Measurements from ENCODE around the gene UBA6.
"Not testable (repeated sequence)": the region's sequence is repeated elsewhere in the genome, so short reads cannot be mapped to it uniquely, and the experiment has no call there.

UBA6 gene

GRCh38 chr4:67713529-67714247, 12.7 kb upstream of the UBA6 start:
- no peak for DNase-seq

GRCh38 chr4:67712650-67713528, 11.9 kb upstream of the UBA6 start:
- DNase-seq: no peak

GRCh38 chr4:67712000-67712625, 11.2 kb upstream of the UBA6 start:
- DNase-seq: no peak

- not testable (repeated sequence) for DNase-seq
Measured at GRCh38 chr4:67706682-67707081, 5.7 kb upstream of the UBA6 start.

GRCh38 chr4:67704843-67705242, 3.9 kb upstream of the UBA6 start:
- no peak for DNase-seq

- DNase-seq: no peak
Measured at GRCh38 chr4:67702166-67702565, 1.2 kb upstream of the UBA6 start.

GRCh38 chr4:67701517-67701850, 529 bp upstream of the UBA6 start:
- DNase-seq: no peak

GRCh38 chr4:67700116-67700737, 728 bp downstream of the UBA6 start:
- peak in 1 of 5 donors; percentile 48 for DNase-seq

- DNase-seq: no peak
Measured at GRCh38 chr4:67699603-67700002, 1.4 kb downstream of the UBA6 start.

- no peak for DNase-seq
Measured at GRCh38 chr4:67697860-67698687, 2.9 kb downstream of the UBA6 start.

- no peak for DNase-seq
Measured at GRCh38 chr4:67696061-67696460, 4.9 kb downstream of the UBA6 start.

- no peak for DNase-seq
Measured at GRCh38 chr4:67694662-67695061, 6.3 kb downstream of the UBA6 start.

- no peak for DNase-seq
Measured at GRCh38 chr4:67691328-67691727, 9.6 kb downstream of the UBA6 start.

- DNase-seq: no peak
Measured at GRCh38 chr4:67687636-67688035, 13.3 kb downstream of the UBA6 start.

- DNase-seq: no peak
Measured at GRCh38 chr4:67685532-67685859, 15.5 kb downstream of the UBA6 start.

- DNase-seq: peak in 1 of 5 donors; percentile 51
Measured at GRCh38 chr4:67684839-67685531, 16.0 kb downstream of the UBA6 start.

- DNase-seq: no peak
Measured at GRCh38 chr4:67682266-67682665, 18.7 kb downstream of the UBA6 start.

GRCh38 chr4:67680581-67681222, 20.3 kb downstream of the UBA6 start:
- DNase-seq: no peak

GRCh38 chr4:67678612-67679011, 22.3 kb downstream of the UBA6 start:
- DNase-seq: no peak

GRCh38 chr4:67674098-67674497, 26.9 kb downstream of the UBA6 start:
- DNase-seq: no peak

- DNase-seq: no peak
Measured at GRCh38 chr4:67668315-67668714, 32.6 kb downstream of the UBA6 start.

Measured in T-helper 1 cell (primary cell).